Left ventricle myocardium superior (tissue), 1 donor: ENCODE results near the gene TOGARAM2. TPM values are rescaled to one million over a fixed set of nuclear protein-coding genes. Genes with fewer than 3 reads are reported as not detected.

Experiments used
- ATAC-seq: fragments of 200-7000 bp; cut with Tn5 transposase; one replicate; pipeline ENCODE4 v1.9.1; 2020; ENCODE audit warnings: mild to moderate bottlenecking, moderate library complexity
- DNase-seq: peaks from one replicate; pipeline ENCODE4 v3.0.0-alpha.2; 2020
- intact Hi-C: fragments of 100-400 bp; cut with micrococcal nuclease; formaldehyde crosslinking; loops from one replicate; pipeline ENCODE4 v1.11.0; 2022
- total RNA-seq: library from RNA; stranded (reverse); fragmentation: NEBNext Ultra II Directional; extraction: Animal tissue kit (Norgen Biotek cat#: 25700); gene quantifications from one replicate; pipeline ENCODE4 v1.2.1, GENCODE V29; 2021
- donor health status: DM: no; HTN: yes; CAD: no; lungs with severe emphysema.

The TOGARAM2 gene
- total RNA-seq, 1 donor from 2014 or later, result 43.9 TPM

DNA sequence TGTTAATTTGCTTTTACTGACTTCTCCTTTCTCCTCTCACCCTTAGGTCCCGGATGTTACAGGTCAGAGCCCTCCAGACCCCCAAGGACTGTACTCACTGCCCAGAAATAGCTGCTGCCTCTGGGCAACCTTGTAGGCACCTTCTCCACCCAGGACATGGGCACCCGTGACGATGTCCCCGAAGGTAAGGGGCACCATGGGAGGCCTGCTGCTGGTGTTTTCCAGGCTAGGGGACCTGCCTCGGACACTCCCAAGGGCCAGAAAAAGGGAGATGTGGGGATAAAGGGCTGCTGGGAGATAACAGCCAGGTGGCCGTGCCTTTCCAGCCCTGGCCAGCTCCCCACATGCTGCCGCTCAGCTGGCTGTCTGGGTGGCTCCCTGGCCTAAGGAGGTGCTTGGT, 13.6 kb downstream of the TOGARAM2 start:
- DNase-seq, result peak; percentile 12

DNA sequence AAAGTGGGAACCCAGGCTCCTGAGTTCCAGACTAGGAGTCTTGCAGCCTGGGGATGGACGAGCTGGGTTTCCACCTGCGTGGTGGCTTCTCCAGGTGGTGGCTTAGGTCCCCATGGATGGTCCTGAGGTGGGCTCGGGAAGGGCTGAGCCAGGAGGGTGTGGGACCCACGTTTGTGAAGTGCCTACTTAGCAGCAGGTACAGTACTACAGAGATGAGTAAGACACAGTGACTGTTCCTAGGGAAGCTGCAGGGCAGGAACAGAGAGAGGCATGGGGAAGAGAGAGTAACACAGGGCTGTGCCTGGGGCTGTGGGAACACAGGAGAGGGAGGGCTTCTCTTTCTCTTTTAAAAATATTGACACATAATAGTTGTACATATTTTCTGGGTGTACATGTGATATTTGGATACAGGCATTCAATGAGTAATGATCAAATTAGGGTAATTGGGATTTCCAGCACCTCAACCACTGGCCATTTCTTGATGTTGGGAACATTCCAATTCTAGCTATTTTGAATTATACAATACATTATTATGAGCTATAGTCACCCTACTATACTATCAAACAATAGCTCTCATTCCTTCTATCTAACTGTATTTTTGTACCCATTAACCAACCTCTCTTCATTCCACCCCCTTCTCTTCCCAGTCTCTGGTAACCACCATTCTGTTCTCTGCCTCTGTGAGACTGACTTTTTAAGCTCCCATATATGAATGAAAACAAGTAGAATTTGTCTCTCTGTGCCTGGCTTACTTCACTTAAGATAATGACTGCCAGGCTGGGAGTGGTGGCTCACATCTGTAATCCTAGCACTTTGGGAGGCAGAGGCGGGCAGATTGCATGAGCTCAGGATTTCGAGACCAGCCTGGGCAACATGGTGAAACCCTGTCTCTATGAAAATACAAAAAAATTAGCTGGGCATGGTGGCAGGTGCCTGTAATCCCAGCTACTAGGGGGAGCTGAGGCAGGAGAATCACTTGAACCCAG, 15.0 kb downstream of the TOGARAM2 start:
- intact Hi-C loops, result no loop called here
- DNase-seq, result peak; percentile 11
- no peak for ATAC-seq

More for the DNA sequence above, 13.6 kb downstream of the TOGARAM2 start:
- ATAC-seq, result no peak
- intact Hi-C loops, result no loop called here

DNA sequence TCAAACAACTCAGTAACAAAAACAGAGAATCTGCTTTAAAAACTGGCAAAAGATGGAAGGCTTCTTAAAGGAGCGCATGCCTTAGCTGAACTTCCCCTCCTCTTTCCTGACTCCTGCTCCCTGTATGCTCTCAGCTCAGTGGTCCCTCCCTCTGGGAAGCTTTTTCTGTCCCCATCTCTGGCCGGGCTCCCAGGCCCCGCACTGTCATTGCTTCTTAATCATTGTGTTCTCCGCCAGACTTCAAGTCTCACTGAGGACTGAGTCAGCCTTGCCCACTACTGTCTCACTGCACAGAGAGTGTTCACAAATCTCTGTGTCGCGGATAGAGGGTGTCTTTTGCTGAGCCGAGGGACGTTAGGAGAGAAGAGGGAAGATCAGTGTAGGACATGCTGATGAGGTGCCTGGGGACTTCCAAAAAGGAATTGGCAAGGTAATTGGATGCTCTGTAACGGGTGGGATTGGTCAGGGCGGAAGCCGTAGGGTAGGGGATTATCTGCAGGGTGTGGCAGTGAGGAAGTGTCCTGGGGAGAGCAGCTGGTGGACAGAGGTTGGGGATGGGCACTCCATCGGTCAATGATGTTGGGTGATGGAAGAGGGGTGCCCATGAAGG, 16.2 kb downstream of the TOGARAM2 start:
- intact Hi-C loops, result no loop called here
- peak; percentile 39 for DNase-seq
- ATAC-seq, result peak; percentile 52

DNA sequence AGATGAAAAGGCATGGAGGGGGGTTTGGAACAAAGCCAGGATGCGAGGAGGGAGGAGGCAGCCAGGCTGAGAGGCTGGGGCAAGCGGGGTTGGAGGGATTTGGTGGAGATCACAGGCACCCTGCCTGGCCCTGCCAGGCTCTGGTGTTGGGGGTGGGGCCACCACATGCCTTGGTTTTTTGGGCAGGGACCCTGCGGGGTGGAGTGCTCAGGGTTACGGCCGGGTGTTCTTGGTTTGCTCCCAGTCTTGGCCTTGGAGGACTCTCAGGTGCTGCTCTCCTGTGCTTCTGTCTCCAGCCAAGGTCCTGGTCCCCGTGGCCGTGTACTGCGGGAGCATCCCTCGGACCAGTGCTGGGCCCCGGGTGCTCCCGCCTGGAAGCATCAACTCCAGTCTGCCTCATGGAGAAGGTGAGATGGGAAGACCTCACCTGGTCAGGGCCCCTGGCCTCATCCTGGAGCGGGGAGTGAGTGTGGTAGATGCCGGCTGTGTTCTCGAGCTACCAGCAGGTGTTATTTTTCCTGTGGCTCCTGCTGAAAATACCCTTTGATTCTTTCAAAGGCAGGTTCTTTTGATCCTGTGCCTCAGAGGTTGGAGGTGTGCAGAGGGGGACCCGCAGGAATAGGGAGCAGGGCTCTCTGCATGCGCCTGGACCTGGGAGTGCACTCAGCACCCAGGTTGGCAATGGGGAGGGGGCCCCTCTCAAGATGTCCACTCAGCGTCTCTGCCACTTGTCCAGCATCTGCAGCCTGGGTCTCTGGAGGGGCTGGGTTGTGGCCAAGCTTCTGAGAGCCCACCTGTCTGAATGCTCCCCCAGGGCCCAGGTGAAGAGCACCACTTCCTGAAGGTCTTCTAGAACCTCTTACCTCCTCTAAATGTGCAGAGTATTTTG, 17.0 kb downstream of the TOGARAM2 start:
- intact Hi-C loops, result no loop called here
- DNase-seq, result peak; percentile 8
- no peak for ATAC-seq

DNA sequence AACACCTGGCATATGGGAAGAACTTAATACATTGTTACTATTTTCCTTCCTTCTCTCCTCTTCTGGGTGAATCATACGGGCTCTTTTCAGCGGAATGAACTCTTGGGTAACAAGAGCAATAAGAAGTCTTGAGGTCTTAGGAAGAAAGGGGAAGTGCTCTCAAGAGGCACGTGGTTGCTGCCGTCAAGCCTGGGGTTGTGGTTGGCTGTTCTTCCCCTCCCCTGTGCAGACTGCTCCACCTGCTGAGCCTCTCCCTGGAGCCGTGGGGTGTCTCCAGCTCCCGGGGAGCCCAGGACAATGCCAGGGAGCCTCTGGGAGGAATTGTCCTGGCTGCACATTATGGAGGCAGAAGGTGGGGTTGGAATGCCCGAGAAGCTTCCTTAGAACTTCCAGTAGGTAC, 19.4 kb downstream of the TOGARAM2 start:
- peak; percentile 63 for ATAC-seq
- intact Hi-C loops, result no loop called here
- peak; percentile 61 for DNase-seq

DNA sequence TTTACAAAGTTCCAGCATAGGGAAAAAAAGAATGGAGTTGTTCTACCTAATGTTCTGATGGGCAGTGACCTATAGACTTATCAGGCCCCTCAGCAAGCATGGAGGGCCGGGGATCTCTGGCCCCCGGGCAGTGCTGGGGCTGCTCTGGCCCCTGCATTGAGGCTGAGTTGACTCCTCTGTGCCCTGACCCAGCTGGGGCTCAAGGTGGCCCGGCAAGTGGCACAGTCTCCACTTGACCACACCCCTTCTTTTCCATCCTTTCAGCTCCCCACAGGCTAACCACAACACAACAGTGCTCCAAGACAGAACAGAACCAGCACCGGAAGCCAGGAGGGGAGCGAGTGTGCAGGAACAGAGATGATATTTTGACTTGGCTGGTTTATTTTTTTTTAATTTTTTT, 19.9 kb downstream of the TOGARAM2 start:
- DNase-seq (no peak), ATAC-seq (no peak)
- intact Hi-C loops, result no loop called here

DNA sequence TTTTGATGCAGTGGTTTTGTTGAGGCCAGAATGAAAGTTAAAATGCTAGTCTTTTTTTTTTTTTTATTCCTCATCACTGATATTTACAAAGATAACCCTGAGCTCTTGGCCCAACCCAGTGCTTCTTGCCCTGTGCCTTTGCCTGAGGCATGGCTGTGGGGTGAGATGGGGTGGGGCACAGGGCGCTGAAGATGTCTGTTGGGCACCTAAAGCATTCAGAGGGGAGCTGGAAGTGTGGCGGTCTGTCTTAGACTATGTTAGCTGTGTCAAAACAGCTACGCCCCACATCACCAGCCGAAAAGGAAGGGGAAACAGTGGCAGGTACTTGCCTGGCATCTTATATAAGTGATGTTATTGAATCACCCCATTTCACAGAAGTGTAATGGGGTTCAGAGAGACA, 20.7 kb downstream of the TOGARAM2 start:
- DNase-seq (no peak), ATAC-seq (no peak)
- intact Hi-C loops, result no loop called here

DNA sequence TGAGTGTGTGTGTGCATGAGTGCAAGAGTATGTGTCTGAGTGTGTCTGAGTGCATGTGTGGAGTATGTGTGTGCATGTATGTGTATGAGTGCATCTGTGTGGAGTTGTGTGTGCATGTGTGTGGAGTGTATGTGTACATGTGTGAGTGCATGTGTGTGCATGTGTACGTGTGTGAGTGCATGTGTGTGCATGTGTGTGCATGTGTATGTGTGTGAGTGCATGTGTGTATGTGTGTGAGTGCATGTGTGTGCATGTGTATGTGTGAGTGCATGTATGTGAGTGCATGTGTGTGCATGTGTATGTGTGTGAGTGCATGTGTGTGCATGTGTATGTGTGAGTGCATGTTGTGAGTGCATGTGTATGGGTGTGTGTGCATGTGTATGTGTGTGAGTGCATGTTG, 23.7 kb downstream of the TOGARAM2 start:
- DNase-seq, result no peak
- intact Hi-C loops, result no loop called here
- ATAC-seq, result no peak

DNA sequence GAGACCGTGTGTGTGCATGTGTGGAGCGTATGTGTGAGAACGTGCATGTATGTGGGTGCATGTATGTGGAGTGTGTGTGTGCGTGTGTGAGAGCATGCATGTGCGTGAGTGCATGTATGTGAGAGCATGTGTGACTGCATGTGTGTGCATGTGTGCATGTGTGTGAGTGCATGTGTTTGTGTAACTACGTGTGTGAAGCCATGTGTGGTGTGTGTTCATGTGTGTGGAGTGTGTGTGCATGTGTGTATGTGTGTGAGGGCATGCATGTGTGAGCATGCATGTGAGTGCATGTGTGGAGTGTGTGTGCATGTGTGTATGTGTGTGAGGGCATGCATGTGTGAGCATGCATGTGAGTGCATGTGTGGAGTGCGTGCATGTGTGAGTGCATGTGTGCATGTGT, 24.2 kb downstream of the TOGARAM2 start:
- no peak for ATAC-seq
- intact Hi-C loops, result no loop called here

DNA sequence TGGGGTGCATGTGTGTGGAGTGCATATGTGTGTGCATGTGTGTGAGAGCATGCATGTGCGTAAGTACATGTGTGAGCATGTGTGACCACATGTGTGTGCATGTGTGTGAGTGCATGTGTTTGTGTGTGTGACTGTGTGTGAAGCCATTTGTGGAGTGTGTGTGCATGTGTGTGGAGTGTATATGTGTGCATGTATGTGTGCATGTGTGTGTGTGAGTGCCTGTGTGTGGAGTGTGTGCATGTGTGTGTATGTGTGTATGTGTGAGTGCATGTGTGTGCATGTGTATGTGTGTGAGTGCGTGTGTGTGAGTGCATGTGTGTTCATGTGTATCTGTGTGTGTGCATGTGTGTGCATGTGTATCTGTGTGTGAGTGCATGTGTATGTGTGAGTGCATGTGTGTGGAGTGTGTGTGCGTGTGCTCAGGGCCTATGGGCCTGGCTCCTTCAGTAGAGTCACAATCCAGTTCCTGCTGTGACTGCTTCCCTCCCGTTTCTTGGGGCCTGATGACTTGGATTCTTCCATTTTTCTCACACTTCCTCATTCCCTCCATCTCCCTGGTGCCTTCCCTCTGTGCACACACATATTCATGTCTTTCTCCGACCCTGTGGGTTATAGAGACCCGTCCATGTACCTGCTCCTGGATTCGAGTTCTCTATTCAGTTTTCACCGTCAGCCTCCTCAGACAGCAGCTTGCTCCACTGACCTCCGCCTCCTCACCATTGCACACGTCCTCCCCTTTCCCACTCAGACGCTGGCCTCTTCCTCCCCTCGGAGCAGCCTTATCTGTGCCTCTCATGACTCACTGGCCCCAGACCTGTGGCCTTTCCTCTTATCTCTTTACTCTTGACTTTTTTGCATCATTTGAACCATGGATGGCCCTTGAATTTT, 25.2 kb downstream of the TOGARAM2 start:
- DNase-seq (no peak), ATAC-seq (no peak)
- intact Hi-C loops, result no loop called here

More for the DNA sequence above, 24.2 kb downstream of the TOGARAM2 start:
- DNase-seq, result no peak

DNA sequence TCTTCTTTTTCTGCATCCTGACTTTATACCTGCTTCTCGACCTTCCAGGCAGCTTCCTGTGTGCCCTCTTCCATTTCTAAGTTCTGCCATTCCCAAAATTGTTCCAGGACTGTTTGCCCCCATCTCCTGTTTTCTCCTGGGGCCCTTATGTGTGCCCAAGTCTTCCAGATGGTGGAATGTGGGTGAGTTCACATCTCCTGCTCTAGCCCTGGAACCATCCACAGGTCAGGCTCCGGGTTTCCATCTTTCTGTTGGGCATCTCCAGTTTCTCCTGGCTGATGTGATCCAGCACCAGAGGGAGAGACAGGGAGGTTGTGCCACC, 25.8 kb downstream of the TOGARAM2 start:
- no peak for ATAC-seq
- intact Hi-C loops, result no loop called here
- no peak for DNase-seq

DNA sequence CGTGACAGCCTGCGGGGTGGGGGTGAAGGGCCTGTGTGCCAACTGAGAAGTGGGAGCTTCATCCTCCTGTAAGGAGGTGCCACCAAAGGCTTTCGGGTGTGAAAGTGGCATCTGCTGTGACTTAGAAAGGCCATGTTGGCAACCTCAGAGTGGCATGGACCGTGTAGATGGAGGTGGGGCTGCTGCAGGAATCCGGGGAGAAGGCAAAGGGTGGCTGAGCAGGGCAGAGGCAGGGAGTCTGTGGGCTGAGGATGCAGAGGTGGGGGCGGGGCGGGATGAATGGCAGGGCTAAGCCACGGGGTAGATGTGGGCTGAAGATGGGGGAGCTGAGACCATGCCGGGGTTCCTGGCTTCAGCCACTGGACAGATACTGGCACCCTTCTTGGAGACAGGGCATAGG, 28.2 kb downstream of the TOGARAM2 start:
- DNase-seq (peak; percentile 7), ATAC-seq (no peak)
- intact Hi-C loops, result no loop called here

DNA sequence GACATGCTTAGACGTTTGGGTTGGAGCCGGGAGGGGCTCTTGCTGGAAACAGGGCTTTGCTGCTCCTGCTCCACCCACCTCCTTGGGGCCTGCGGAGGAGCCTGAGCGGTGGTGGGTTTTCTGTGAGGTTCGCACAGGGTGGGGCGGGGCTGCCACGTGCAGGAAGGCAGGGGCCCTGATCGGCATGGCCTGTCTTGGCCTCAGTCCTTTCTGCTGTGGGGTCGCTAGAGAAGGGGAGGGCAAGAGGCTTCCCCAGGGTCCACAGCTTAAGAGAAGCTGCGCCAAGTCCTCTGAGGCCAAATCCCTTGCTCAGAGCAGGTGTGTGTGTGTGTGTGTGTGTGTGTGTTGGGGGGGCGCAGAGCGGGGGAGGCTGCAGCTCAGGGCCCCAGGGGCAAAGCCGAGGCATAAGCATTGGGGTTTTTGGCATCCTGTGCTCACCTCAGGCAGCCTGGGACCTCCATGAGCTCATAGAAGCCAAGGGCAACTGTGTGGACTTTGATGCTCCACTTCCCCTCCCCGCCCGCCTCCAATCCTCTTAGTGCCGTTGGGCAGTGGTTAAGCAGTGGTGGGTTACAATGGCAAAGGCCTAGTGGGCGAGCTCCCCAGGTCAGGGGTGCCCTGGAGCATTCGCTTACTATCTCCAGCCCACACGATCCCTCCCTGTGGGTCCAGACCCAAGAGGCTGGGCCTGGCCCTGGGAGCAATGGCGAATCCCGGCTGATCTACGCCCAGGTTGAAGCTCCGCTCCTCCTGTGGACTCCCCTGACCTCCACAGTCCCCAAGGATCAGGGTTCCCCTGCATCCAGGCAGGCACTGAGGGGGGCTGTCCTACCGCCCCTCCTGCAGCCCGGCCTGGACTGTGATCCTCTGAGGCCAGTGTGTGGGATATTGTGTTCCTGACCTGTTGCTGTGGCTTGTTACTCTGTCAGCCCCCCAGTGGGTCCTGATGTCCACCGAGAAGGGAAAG, 28.9 kb downstream of the TOGARAM2 start:
- DNase-seq (peak; percentile 30), ATAC-seq (no peak)
- intact Hi-C loops, result no loop called here

DNA sequence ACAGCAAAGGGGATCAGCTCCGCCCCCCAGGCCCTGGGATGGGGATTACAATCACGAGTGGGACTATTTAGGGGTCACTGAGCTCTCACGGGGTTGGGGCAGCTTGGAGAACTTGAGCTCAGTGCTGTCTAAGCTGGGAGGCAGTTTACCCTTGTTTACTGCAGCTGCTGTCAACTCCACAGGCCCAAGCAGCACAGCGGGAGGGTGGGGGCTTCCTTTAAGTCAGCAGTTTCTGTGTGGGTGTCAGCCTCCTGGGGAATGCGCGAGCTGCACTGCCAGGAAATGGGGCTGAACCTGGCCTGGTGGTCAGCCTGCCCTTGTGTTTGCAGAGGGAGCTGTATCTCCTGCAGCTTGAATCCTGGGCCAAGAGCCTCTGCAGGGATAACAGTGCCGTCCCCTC, 29.8 kb downstream of the TOGARAM2 start:
- intact Hi-C loops, result no loop called here
- DNase-seq, result peak; percentile 57
- no peak for ATAC-seq

DNA sequence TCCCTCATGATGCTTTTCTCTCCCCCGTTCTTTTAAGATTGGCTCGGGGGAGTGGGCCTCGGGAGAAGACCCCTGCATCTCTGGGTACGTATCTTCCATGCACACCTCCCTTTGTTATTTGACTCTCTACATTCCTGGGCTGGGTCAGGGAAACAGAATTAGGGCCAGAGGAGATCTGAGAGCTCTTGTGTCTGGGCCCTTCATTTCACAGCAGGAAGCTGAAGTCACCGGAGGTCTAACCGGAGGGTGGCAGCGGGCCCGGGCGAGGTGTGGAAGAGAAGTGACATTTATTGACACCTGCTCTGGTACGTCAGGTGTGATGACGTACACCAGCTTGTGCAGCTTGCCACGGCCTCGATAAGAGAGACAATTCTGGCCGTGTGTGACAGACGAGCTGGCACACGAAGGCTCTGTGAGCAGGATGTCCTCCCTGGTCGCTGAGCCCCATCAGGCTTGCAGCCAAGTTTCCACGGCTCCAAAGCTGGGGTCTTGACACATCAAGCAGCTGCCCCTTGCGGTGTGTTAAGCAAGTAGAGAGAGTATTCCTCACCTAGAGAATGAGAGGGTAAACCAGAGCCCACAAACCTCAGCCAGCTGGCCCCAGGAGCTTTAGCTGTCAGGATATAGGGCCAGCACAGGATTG, 30.4 kb downstream of the TOGARAM2 start:
- ATAC-seq, result peak; percentile 64
- intact Hi-C loops, result no loop called here
- DNase-seq, result peak; percentile 91

DNA sequence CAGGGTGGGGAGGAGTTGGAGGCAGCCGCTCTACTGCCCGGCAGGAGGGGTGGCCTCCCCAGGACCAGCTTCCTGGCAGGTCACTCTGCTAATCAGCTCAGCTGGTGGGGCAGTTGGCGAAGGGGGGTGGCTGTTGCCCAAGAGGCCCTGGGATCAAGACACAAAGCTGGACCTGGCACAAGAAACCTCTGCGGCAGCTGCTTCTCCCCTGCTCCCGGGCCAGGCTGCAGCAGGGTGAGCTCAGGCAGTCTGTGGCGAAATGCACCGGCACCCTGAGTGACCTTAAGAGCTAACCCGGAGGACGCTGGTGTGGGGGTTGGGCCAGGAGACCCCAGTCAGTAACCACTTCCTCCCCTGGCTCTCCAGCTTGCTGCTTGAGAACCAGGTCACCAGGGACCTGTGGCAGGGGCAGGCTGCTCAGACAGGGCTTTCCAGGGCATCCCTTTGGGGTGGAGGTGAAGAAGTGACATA, 31.1 kb downstream of the TOGARAM2 start:
- intact Hi-C loops, result no loop called here

More for the DNA sequence above, 31.1 kb downstream of the TOGARAM2 start:
- ATAC-seq (peak; percentile 52), DNase-seq (peak; percentile 89)
